ENCODE measurements around the gene TRPV4. TPM values are rescaled to one million over a fixed set of nuclear protein-coding genes. Genes with fewer than 3 reads are reported as not detected.

TRPV4 gene
- not detected for total RNA-seq

- DNase-seq (ENCODE audit: low spot score in 2 of 2) (no peak), ATAC-seq (no peak)
- Mint-ChIP-seq H3K27ac (no peak within 1 kb of the TSS), H3K36me3 (peaks cover 0 to 4% of the 10 kb centered on the region in 2 donors), H3K9me3 (no peaks in the 10 kb centered on the region)
Observed at GRCh38 chr12:109833307-109834189, at the start of gene TRPV4. Gene TRPV4, minus strand, starts transcription at chr12:109833398. Its CDS starts 18,602 bp downstream, at chr12:109814796.

GRCh38 chr12:109881752-109882151 is 48.6 kb upstream of the TRPV4 start:
- peak overlapping the region in 1 of 2 donors; percentile 93 for H3K27ac Mint-ChIP-seq
- H3K36me3 Mint-ChIP-seq: no peaks in the 10 kb centered on the region
- H3K9me3 Mint-ChIP-seq: no peaks in the 10 kb centered on the region
- DNase-seq (ENCODE audit: low spot score in 2 of 2) (no peak), ATAC-seq (no peak)

GRCh38 chr12:109880938-109881337 is 47.7 kb upstream of the TRPV4 start:
- Mint-ChIP-seq H3K36me3 (no peaks in the 10 kb centered on the region), H3K27ac (peak overlapping the region; percentile 78 to 93), H3K9me3 (no peaks in the 10 kb centered on the region)
- ATAC-seq: no peak
- no peak for DNase-seq (ENCODE audit: low spot score in 2 of 2)

GRCh38 chr12:109880043-109880931 is 47.1 kb upstream of the TRPV4 start, which contains the start of gene GLTP:
Gene GLTP, minus strand, starts transcription at chr12:109880541. Its CDS starts 167 bp downstream, at chr12:109880374.
- Mint-ChIP-seq H3K27ac (peak within 1 kb of the TSS; percentile 93 to 97), H3K36me3 (no peaks in the 10 kb centered on the region), H3K9me3 (no peaks in the 10 kb centered on the region)
- ATAC-seq (peak; percentile 95 to 96), DNase-seq (ENCODE audit: low spot score in 2 of 2) (peak; percentile 94 to 95)

GRCh38 chr12:109879351-109880042 is 46.3 kb upstream of the TRPV4 start:
- Mint-ChIP-seq H3K27ac (peak overlapping the region; percentile 93 to 97), H3K36me3 (no peaks in the 10 kb centered on the region), H3K9me3 (no peaks in the 10 kb centered on the region)
- DNase-seq (ENCODE audit: low spot score in 2 of 2) (no peak), ATAC-seq (no peak)

GRCh38 chr12:109878749-109879148 is 45.6 kb upstream of the TRPV4 start:
- no peaks in the 10 kb centered on the region for H3K36me3 Mint-ChIP-seq

GRCh38 chr12:109878247-109878625 is 45.0 kb upstream of the TRPV4 start:
- Mint-ChIP-seq H3K36me3 (no peaks in the 10 kb centered on the region), H3K9me3 (no peaks in the 10 kb centered on the region), H3K27ac (no peak overlapping the region)
- ATAC-seq (no peak), DNase-seq (ENCODE audit: low spot score in 2 of 2) (no peak)

More at GRCh38 chr12:109878749-109879148, 45.6 kb upstream of the TRPV4 start:
- ATAC-seq (no peak), DNase-seq (ENCODE audit: low spot score in 2 of 2) (no peak)
- Mint-ChIP-seq H3K27ac (peak overlapping the region in 1 of 2 donors; percentile 93), H3K9me3 (no peaks in the 10 kb centered on the region)

- DNase-seq (ENCODE audit: low spot score in 2 of 2) (no peak), ATAC-seq (no peak)
- no peaks in the 10 kb centered on the region for H3K36me3 Mint-ChIP-seq
- H3K9me3 Mint-ChIP-seq: no peaks in the 10 kb centered on the region
- no peak overlapping the region for H3K27ac Mint-ChIP-seq
Observed at GRCh38 chr12:109877504-109878246, 44.5 kb upstream of the TRPV4 start.

- Mint-ChIP-seq H3K9me3 (no peaks in the 10 kb centered on the region), H3K36me3 (no peaks in the 10 kb centered on the region), H3K27ac (peak overlapping the region in 1 of 2 donors; percentile 22)
- no peak for ATAC-seq
- DNase-seq (ENCODE audit: low spot score in 2 of 2): no peak
Observed at GRCh38 chr12:109876406-109876805, 43.2 kb upstream of the TRPV4 start.

- H3K36me3 Mint-ChIP-seq: no peaks in the 10 kb centered on the region
- H3K9me3 Mint-ChIP-seq: no peaks in the 10 kb centered on the region
- H3K27ac Mint-ChIP-seq: peak overlapping the region; percentile 44 to 70
- no peak for DNase-seq (ENCODE audit: low spot score in 2 of 2)
- ATAC-seq: no peak
Observed at GRCh38 chr12:109875572-109876131, 42.5 kb upstream of the TRPV4 start.

GRCh38 chr12:109873653-109874052 is 40.5 kb upstream of the TRPV4 start:
- no peak for DNase-seq (ENCODE audit: low spot score in 2 of 2)
- no peaks in the 10 kb centered on the region for H3K9me3 Mint-ChIP-seq
- H3K27ac Mint-ChIP-seq: no peak overlapping the region
- ATAC-seq: no peak
- H3K36me3 Mint-ChIP-seq: no peaks in the 10 kb centered on the region

GRCh38 chr12:109871668-109872314 is 38.6 kb upstream of the TRPV4 start:
- peak overlapping the region; percentile 6 to 81 for H3K27ac Mint-ChIP-seq
- ATAC-seq (no peak), DNase-seq (ENCODE audit: low spot score in 2 of 2) (no peak)
- H3K36me3 Mint-ChIP-seq: no peaks in the 10 kb centered on the region
- no peaks in the 10 kb centered on the region for H3K9me3 Mint-ChIP-seq

GRCh38 chr12:109870648-109871047 is 37.5 kb upstream of the TRPV4 start:
- DNase-seq (ENCODE audit: low spot score in 2 of 2) (no peak), ATAC-seq (peak; percentile 78 to 83)
- Mint-ChIP-seq H3K27ac (peak overlapping the region in 1 of 2 donors; percentile 6), H3K36me3 (no peaks in the 10 kb centered on the region), H3K9me3 (no peaks in the 10 kb centered on the region)

GRCh38 chr12:109868182-109869051 is 35.2 kb upstream of the TRPV4 start:
- peak overlapping the region in 1 of 2 donors; percentile 3 for H3K27ac Mint-ChIP-seq
- ATAC-seq: peak; percentile 57 to 85

More at GRCh38 chr12:109868182-109869051, 35.2 kb upstream of the TRPV4 start:
- H3K9me3 Mint-ChIP-seq: no peaks in the 10 kb centered on the region
- H3K36me3 Mint-ChIP-seq: no peaks in the 10 kb centered on the region
- no peak for DNase-seq (ENCODE audit: low spot score in 2 of 2)

Data from activated naive CD4-positive, alpha-beta T cell treated with anti-CD3 and anti-CD28 coated beads, Interleukin-2, amount 50 U/mL, for 72 hours (primary cell).